Hematopoietic multipotent progenitor cell treated with erythropoietin and hydrocortisone succinate and interleukin-3 and kit ligand, for 17 days (in vitro differentiated cells): Measurements from ENCODE around the gene MOB1B.
A peak's percentile ranks its signal among the peaks of the same experiment; 100 is the strongest.
"Not testable (repeated sequence)": the region's sequence is repeated elsewhere in the genome, so short reads cannot be mapped to it uniquely, and the experiment has no call there.

Experiments
- DNase-seq: peaks from one replicate; pipeline ENCODE4 v3.0.0-alpha.2; 2015; ENCODE audit warnings: low spot score

Gene MOB1B

GRCh38 chr4:71009086-71009485 lies 106.9 kb downstream of the MOB1B start:
- peak; percentile 33 for DNase-seq

- peak; percentile 87 for DNase-seq
These were observed 107.9 kb downstream of the MOB1B start for GRCh38 chr4:71009890-71010588.

GRCh38 chr4:71011451-71011850 lies 109.3 kb downstream of the MOB1B start:
- no peak for DNase-seq

- not testable (repeated sequence) for DNase-seq
These were observed 115.2 kb downstream of the MOB1B start for GRCh38 chr4:71017391-71017790.

GRCh38 chr4:71020611-71021010 lies 118.4 kb downstream of the MOB1B start:
- DNase-seq, result no peak

- no peak for DNase-seq
These were observed 123.5 kb downstream of the MOB1B start for GRCh38 chr4:71025654-71026053.

- DNase-seq, result peak; percentile 87
These were observed 123.9 kb downstream of the MOB1B start for GRCh38 chr4:71026086-71026485.

- no peak for DNase-seq
These were observed 125.4 kb downstream of the MOB1B start for GRCh38 chr4:71027611-71028010.

- no peak for DNase-seq
These were observed 127.3 kb downstream of the MOB1B start for GRCh38 chr4:71029504-71029903.

GRCh38 chr4:71032106-71032505 lies 129.9 kb downstream of the MOB1B start:
- not testable (repeated sequence) for DNase-seq
